HepG2 (cell line): Measurements from ENCODE around the gene TICAM2. TPM values are rescaled to one million over a fixed set of nuclear protein-coding genes. Genes with fewer than 3 reads are reported as not detected.

ENCODE experiments used
- ATAC-seq: fragments of 200-7000 bp; cut with Tn5 transposase; 3 replicates; pipeline ENCODE4 v1.9.1; 2020; ENCODE audit warnings: mild to moderate bottlenecking, moderate library complexity
- BruUV-seq: library from RNA; stranded (reverse); fragments of 400-500 nt; replicated peaks from 2 replicates; lab custom pipeline; 2021; lab: Mats Ljungman, UMichigan
- CTCF ChIA-PET: fragments of 300-600 bp; formaldehyde crosslinking; extraction: SDS; loops from one replicate; lab custom pipeline; 2021; ENCODE audit warnings: low total read pairs, inconsistent platforms, low intra/inter-chr PET ratio; lab: Yijun Ruan, JAX
- POLR2A ChIA-PET: fragments of 350-600 bp; sonication (Branson Sonifier 250); formaldehyde crosslinking; loops from one replicate; lab custom pipeline; 2020; ENCODE audit warnings: antibody characterized with exemption, inconsistent platforms; lab: Yijun Ruan, JAX
- DNase-seq: peaks from one replicate; pipeline ENCODE4 v3.0.0-alpha.2; 2015; ENCODE audit warnings: low spot score
- FAIRE-seq: peaks from 3 replicates; lab custom pipeline; 2011; peaks lifted over from hg19 to GRCh38; lab: Jason Lieb, UNC
- H2AFZ ChIP-seq: one replicate; pipeline ENCODE4 v1.6.1; 2011; ENCODE audit warnings: low read length, inconsistent platforms
- H3K27ac ChIP-seq: fragments of 300-600 bp; 3 replicates; pipeline ENCODE4 v1.8.0; 2011; ENCODE audit warnings: mixed run types, mild to moderate bottlenecking, mixed read lengths, low read length, inconsistent platforms; ENCODE audit not compliant: insufficient read depth; ENCODE audit errors: extremely low read length
- H3K27me3 ChIP-seq, 2 experiments: fragments of 200-600 bp in 1 of 2; 2 replicates in 1 of 2; 3 replicates in 1 of 2; pipeline versions ENCODE4 v1.6.0 to v1.8.0; 2011; ENCODE audit warnings: low read length in 2 of 2, mild to moderate bottlenecking in 2 of 2, moderate library complexity in 2 of 2, inconsistent platforms in 1 of 2; ENCODE audit not compliant: insufficient read depth in 2 of 2, control insufficient read depth in 1 of 2
- H3K36me3 ChIP-seq, 2 experiments: fragments of 200-600 bp in 1 of 2; replicated peaks in 1 of 2; 2 replicates in 1 of 2; 3 replicates in 1 of 2; pipeline versions ENCODE4 v1.5.1 to v1.8.0; 2011; ENCODE audit warnings: low read length in 2 of 2, inconsistent platforms in 1 of 2; ENCODE audit not compliant: insufficient read depth in 2 of 2, control insufficient read depth in 1 of 2
- H3K4me1 ChIP-seq: 2 replicates; pipeline ENCODE4 v1.5.1; 2012; ENCODE audit warnings: low read length, inconsistent platforms; ENCODE audit not compliant: insufficient read depth
- H3K4me2 ChIP-seq: 2 replicates; pipeline ENCODE4 v1.6.0; 2011; ENCODE audit warnings: low read depth, low read length, inconsistent platforms
- H3K4me3 ChIP-seq, 3 experiments: fragments of 200-600 bp in 1 of 3; sonication (generic), shearing (Covaris generic) in 1 of 3; replicated peaks in 1 of 3; 2 replicates each; pipeline ENCODE4 v1.5.1; 2011 to 2016; ENCODE audit warnings: low read length in 3 of 3, inconsistent platforms in 2 of 3, low read depth in 2 of 3, mild to moderate bottlenecking in 2 of 3, control low read depth in 1 of 3, mixed read lengths in 1 of 3; ENCODE audit not compliant: insufficient read depth in 1 of 3
- H3K79me2 ChIP-seq: one replicate; pipeline ENCODE4 v1.6.1; 2011; ENCODE audit warnings: low read length, inconsistent platforms; ENCODE audit not compliant: insufficient read depth
- H3K9ac ChIP-seq: 2 replicates; pipeline ENCODE4 v1.6.0; 2011; ENCODE audit warnings: mild to moderate bottlenecking, low read depth, low read length, inconsistent platforms; ENCODE audit not compliant: insufficient read depth
- H3K9me3 ChIP-seq: 2 replicates; pipeline ENCODE4 v1.5.1; 2012; ENCODE audit warnings: mild to moderate bottlenecking, low read length
- H4K20me1 ChIP-seq: 2 replicates; pipeline ENCODE4 v1.6.0; 2011; ENCODE audit warnings: inconsistent platforms, mild to moderate bottlenecking, low read length, moderate library complexity; ENCODE audit not compliant: insufficient read depth
- AHR ChIP-seq: IDR thresholded peaks from 2 replicates; pipeline ENCODE4 v1.6.1; 2018; ENCODE audit warnings: missing genetic modification reagents, missing compliant biosample characterization
- GABPB1 ChIP-seq: IDR thresholded peaks from 2 replicates; pipeline ENCODE4 v1.6.1; 2016; ENCODE audit warnings: mild to moderate bottlenecking, missing genetic modification reagents, moderate library complexity, missing compliant biosample characterization
- JARID2 ChIP-seq: sonication (generic); formaldehyde crosslinking; IDR thresholded peaks from 2 replicates; pipeline ENCODE4 v1.8.1; 2023; ENCODE audit warnings: missing genetic modification reagents, inconsistent platforms; ENCODE audit not compliant: insufficient replicate concordance
- KMT2B ChIP-seq: IDR thresholded peaks from 2 replicates; pipeline ENCODE4 v1.6.1; 2016; ENCODE audit warnings: missing genetic modification reagents, missing compliant biosample characterization
- NR2F1 ChIP-seq, 2 experiments: fragments of 450-650 bp in 1 of 2; formaldehyde crosslinking in 1 of 2; IDR thresholded peaks; 2 replicates each; pipeline versions ENCODE4 v1.5.0 to v1.6.1; 2016 to 2020; ENCODE audit warnings: mild to moderate bottlenecking in 1 of 2, missing compliant biosample characterization in 1 of 2, missing genetic modification reagents in 1 of 2, moderate library complexity in 1 of 2
- ZNF839 ChIP-seq: sonication (generic); formaldehyde crosslinking; IDR thresholded peaks from 2 replicates; pipeline ENCODE4 v1.4.0; 2020; ENCODE audit warnings: missing genetic modification reagents, mild to moderate bottlenecking, borderline replicate concordance
- whole genome bisulfite sequencing: methylation state at CpG from one replicate; pipeline ENCODE4 v1.1.6; 2017; ENCODE audit warnings: low lambda C conversion rate; 5-methylcytosine and 5-hydroxymethylcytosine counted together
- in situ Hi-C: cut with HindIII; loops from 2 replicates; pipeline ENCODE4 v1.10.0; 2017; ENCODE audit warnings: low pct_unique_long_range_greater_than_20kb; ENCODE audit not compliant: extremely low pct_ligation_motif_present
- intact Hi-C: fragments of 100-400 bp; cut with micrococcal nuclease; formaldehyde crosslinking; loops from one replicate; pipeline ENCODE4 v1.10.0; 2022; ENCODE audit not compliant: unreplicated experiment
- polyA plus RNA-seq, 8 experiments: library from polyadenylated mRNA; depleted of rRNA in 3 of 8; stranded (reverse) in 7 of 8; unstranded in 1 of 8; fragments of >200 nt; fragmentation: Illumina TruSeq in 4 of 8; extraction: Trizol in 4 of 8; gene quantifications; 2 replicates each; pipeline versions ENCODE4 v1.2.1 to v1.2.3, GENCODE V29; 2011 to 2016; ENCODE audit warnings: low read depth in 4 of 8, missing spikeins in 1 of 8, mixed read lengths in 1 of 8; ENCODE audit not compliant: insufficient read depth in 1 of 8
- total RNA-seq, 5 experiments: library from RNA; depleted of rRNA; stranded (reverse); fragments of >200 nt; fragmentation: Illumina TruSeq; extraction: Trizol; gene quantifications; 2 replicates each; pipeline ENCODE4 v1.2.3, GENCODE V29; 2016; ENCODE audit warnings: low read depth in 1 of 5
- TF ChIP-seq, protein P1 (sequence below): sonication (generic); formaldehyde crosslinking; IDR thresholded peaks from 2 replicates; pipeline ENCODE4 v1.4.0; 2020; ENCODE audit warnings: missing genetic modification reagents
- TF ChIP-seq, protein P2 (sequence below): sonication (generic); formaldehyde crosslinking; IDR thresholded peaks from 2 replicates; pipeline ENCODE4 v1.4.0; 2020; ENCODE audit warnings: mild to moderate bottlenecking, missing genetic modification reagents
- TF ChIP-seq, protein P3 (sequence below): sonication (generic); formaldehyde crosslinking; conservative IDR thresholded peaks from 2 replicates; pipeline ENCODE4 v1.5.0; 2020; ENCODE audit warnings: missing genetic modification reagents
- TF ChIP-seq, protein P4 (sequence below): sonication (generic); formaldehyde crosslinking; IDR thresholded peaks from 2 replicates; pipeline ENCODE4 v1.8.0; 2022; ENCODE audit warnings: mild to moderate bottlenecking, missing genetic modification reagents, moderate library complexity

TICAM2 gene
- total and polyA plus RNA-seq, 2 of the 13 experiments (the other 11 are each of a cell fraction or from before 2014, with no cell fraction given): 0.04 TPM; not detected in 1

DNA sequence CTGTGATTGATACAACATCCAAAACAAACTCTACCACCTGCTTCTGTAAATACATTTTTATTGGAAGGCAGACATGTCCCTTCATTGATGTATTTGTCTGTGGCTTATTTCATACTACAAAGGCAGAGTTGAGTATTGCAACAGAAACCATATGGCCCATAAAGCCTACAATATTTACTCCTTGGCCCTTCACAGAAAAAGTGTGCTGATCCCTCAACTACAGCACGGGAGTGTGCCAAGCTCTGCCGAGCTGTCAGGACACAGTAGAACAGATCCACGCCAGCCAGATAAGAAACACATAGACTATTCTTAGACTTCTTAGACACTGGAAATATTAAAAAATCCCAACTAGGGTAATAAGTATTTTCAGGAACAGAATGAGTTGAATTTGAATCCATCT, 13.2 kb downstream of the TICAM2 start:
- H3K4me3 ChIP-seq: no peak overlapping the region
- no peaks in the 10 kb centered on the region for H3K27me3 ChIP-seq
- no peak for FAIRE-seq
- 6% methylated on average over 3 of the region's 3 CpGs for WGBS
- H3K4me2 ChIP-seq: no peak overlapping the region
- H3K27ac ChIP-seq: no peak overlapping the region
- no peaks in the 10 kb centered on the region for H3K36me3 ChIP-seq
- BruUV-seq: no TSS peak
- TF ChIP-seq JARID2 (CRISPR knock-in tag) (no peak), NR2F1 (CRISPR knock-in tag; IDR thresholded peaks at IDR 0.05) (no peak), GABPB1 (CRISPR knock-in tag) (no peak), AHR (CRISPR knock-in tag) (no peak), KMT2B (CRISPR knock-in tag) (no peak), ZNF839 (CRISPR knock-in tag) (no peak)
- TF ChIP-seq, protein P1, sequence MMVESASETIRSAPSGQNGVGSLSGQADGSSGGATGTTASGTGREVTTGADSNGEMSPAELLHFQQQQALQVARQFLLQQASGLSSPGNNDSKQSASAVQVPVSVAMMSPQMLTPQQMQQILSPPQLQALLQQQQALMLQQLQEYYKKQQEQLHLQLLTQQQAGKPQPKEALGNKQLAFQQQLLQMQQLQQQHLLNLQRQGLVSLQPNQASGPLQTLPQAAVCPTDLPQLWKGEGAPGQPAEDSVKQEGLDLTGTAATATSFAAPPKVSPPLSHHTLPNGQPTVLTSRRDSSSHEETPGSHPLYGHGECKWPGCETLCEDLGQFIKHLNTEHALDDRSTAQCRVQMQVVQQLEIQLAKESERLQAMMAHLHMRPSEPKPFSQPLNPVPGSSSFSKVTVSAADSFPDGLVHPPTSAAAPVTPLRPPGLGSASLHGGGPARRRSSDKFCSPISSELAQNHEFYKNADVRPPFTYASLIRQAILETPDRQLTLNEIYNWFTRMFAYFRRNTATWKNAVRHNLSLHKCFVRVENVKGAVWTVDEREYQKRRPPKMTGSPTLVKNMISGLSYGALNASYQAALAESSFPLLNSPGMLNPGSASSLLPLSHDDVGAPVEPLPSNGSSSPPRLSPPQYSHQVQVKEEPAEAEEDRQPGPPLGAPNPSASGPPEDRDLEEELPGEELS (CRISPR knock-in tag): no peak
- TF ChIP-seq, protein P2, sequence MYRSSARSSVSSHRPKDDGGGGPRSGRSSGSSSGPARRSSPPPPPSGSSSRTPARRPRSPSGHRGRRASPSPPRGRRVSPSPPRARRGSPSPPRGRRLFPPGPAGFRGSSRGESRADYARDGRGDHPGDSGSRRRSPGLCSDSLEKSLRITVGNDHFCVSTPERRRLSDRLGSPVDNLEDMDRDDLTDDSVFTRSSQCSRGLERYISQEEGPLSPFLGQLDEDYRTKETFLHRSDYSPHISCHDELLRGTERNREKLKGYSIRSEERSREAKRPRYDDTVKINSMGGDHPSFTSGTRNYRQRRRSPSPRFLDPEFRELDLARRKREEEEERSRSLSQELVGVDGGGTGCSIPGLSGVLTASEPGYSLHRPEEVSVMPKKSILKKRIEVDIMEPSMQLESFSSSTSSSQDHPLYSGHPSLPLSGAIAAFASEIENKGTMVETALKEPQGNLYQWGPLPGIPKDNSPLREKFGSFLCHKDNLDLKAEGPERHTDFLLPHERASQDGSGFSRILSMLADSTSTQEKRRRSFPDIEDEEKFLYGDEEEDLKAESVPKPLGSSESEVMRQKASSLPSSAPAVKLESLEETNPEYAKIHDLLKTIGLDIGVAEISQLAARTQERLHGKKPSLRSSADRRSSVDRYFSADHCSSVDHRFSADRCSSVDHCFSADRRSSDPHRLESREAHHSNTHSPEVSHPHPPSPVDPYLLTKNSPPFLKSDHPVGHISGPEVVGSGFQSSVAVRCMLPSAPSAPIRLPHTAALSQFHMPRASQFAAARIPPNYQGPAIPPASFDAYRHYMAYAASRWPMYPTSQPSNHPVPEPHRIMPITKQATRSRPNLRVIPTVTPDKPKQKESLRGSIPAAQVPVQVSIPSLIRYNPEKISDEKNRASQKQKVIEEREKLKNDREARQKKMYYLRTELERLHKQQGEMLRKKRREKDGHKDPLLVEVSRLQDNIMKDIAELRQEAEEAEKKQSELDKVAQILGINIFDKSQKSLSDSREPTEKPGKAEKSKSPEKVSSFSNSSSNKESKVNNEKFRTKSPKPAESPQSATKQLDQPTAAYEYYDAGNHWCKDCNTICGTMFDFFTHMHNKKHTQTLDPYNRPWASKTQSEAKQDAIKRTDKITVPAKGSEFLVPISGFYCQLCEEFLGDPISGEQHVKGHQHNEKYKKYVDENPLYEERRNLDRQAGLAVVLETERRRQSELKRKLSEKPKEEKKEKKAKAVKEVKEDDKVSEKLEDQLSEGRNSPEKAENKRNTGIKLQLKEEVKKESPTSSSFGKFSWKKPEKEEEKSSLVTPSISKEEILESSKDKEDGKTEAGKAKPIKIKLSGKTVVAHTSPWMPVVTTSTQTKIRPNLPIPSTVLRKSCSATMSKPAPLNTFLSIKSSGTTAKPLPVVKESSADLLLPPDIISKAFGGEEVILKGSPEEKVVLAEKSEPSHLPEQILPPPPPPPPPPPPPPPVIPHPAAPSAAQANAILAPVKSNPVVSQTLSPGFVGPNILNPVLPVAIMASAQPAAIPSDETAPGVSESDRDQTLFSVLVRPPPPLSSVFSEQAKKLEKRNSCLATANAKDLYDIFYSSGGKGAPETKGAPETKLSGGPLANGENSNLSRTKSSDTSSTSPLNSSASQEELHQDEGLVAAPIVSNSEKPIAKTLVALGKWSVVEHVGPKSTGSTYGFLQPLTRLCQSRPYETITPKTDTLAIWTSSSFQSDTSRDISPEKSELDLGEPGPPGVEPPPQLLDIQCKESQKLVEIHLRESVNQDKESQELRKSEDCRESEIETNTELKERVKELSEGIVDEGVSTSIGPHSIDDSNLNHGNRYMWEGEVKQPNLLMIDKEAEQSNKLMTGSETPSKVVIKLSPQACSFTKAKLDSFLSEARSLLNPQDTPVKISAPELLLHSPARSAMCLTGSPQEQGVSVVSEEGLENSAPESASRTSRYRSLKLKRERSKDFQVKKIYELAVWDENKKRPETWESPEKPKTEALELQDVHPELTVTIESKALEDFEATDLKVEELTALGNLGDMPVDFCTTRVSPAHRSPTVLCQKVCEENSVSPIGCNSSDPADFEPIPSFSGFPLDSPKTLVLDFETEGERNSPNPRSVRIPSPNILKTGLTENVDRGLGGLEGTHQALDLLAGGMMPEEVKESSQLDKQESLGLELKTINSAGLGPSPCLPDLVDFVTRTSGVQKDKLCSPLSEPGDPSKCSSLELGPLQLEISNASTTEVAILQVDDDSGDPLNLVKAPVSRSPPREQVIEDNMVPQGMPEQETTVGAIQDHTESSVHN (CRISPR knock-in tag): no peak
- TF ChIP-seq, protein P3, sequence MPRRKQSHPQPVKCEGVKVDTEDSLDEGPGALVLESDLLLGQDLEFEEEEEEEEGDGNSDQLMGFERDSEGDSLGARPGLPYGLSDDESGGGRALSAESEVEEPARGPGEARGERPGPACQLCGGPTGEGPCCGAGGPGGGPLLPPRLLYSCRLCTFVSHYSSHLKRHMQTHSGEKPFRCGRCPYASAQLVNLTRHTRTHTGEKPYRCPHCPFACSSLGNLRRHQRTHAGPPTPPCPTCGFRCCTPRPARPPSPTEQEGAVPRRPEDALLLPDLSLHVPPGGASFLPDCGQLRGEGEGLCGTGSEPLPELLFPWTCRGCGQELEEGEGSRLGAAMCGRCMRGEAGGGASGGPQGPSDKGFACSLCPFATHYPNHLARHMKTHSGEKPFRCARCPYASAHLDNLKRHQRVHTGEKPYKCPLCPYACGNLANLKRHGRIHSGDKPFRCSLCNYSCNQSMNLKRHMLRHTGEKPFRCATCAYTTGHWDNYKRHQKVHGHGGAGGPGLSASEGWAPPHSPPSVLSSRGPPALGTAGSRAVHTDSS (CRISPR knock-in tag): no peak
- TF ChIP-seq, protein P4, sequence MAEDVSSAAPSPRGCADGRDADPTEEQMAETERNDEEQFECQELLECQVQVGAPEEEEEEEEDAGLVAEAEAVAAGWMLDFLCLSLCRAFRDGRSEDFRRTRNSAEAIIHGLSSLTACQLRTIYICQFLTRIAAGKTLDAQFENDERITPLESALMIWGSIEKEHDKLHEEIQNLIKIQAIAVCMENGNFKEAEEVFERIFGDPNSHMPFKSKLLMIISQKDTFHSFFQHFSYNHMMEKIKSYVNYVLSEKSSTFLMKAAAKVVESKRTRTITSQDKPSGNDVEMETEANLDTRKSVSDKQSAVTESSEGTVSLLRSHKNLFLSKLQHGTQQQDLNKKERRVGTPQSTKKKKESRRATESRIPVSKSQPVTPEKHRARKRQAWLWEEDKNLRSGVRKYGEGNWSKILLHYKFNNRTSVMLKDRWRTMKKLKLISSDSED (CRISPR knock-in tag): no peak
- POLR2A ChIA-PET: no interaction called here
- no peak overlapping the region for H3K9ac ChIP-seq
- DNase-seq: no peak
- intact Hi-C loops (loop anchor here (5.0 kb wide), 1 partner anchor 492 kb away; no protein-coding TSS in a partner anchor), in situ Hi-C loops (loop anchor here (5.0 kb wide), 2 partner anchors 42 to 277 kb away; no protein-coding TSS in a partner anchor)
- ATAC-seq: no peak
- CTCF ChIA-PET: no interaction called here
- no peaks in the 10 kb centered on the region for H3K9me3 ChIP-seq
- no peaks in the 10 kb centered on the region for H3K79me2 ChIP-seq
- no peaks in the 10 kb centered on the region for H3K4me1 ChIP-seq
- H4K20me1 ChIP-seq: no peaks in the 10 kb centered on the region
- no peak overlapping the region for H2AFZ ChIP-seq
